ENCODE results near the gene HDGF. TPM values are rescaled to one million over a fixed set of nuclear protein-coding genes. Genes with fewer than 3 reads are reported as not detected.

Gene HDGF
- total RNA-seq, 1 donor from 2014 or later, result 107 TPM

DNA sequence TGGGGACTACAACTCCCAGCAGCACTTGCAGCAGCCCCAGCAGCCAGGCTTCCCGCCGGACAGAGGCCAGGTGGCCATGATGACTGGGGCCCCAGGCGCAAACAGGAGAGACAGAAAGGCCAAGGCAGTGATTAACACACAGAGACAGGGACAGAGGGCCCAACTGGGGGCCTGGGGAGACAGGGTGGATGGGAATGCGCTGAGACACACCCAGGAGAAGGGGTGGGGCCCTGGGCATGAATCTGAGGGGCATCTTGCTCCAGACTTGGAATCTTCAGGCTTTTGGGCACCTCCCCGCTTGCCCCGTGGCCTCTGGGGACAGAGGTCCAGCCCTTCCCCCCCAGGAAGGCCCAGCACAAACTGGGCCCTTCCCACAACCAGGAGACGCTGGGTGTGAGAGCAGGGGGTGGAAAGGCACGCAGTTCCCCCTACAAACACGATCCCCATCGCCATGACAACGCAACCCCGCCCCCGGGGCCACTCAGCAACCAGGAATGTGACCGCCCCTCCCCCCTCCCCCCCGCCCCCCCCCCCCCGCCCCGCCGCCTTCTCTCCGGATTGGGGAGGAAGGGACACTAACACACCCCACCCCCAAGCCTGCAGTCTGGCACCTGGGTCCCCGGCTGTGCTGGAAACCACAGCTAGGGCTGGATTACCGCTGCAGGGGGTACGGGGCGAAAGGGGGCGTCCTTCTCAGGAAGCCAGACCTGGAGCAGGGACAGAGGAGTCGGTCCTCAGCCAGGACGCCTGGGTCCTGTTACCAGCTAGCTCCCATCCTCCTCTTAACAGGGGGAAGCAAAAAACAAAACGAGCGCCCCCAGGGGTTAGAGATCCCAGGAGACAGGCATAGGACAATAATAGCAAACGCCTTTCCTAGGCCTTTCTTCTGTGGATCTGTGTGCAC, 4.5 kb downstream of the HDGF start:
- Mint-ChIP-seq H3K4me3 (peak overlapping the region; percentile 90), H3K4me1 (peaks cover 52% of the 10 kb centered on the region), H3K27ac (peak overlapping the region; percentile 91), H3K9me3 (no peaks in the 10 kb centered on the region), H3K27me3 (no peaks in the 10 kb centered on the region), H3K36me3 (ENCODE audit: low read depth) (peaks cover 39% of the 10 kb centered on the region)
- ATAC-seq (ENCODE audit: low read depth) (peak; percentile 33), DNase-seq (peak; percentile 50)
- intact Hi-C loops (cut with micrococcal nuclease), result no loop called here
- ChIA-PET POLR2A (interaction anchor here (0.6 to 3.1 kb wide), 6 partner anchors 16 to 27 kb away, joined by 4 to 19 read pairs (median 5); partner anchors contain the start of genes ISG20L2, METTL25B and PRCC), CTCF (interaction anchor here (1.0 kb wide), 1 partner anchor 113 kb away, joined by 3 read pairs; the partner anchor contains the start of gene NTRK1)
- TF ChIP-seq CTCF (IDR thresholded peaks at IDR 0.05), result no peak

DNA sequence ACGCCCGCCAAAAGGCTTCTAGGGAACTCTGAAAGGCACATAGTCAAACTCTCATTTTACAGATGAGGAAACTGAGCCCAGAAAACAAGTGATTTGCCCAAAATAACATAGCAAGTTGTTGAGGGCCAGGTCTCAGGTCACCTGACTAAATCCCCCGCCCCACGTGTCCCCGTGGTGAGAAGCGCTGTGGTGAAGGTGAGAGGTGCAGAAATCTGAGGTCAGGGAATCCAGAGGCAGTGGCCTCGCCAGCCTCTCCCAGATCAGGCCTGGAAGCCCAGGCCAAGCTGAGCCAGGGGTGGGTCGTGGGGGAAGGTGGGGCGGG, 5.1 kb downstream of the HDGF start:
- no peaks in the 10 kb centered on the region for H3K27me3 Mint-ChIP-seq
- CTCF ChIA-PET, result no interaction called here
- peak overlapping the region; percentile 91 for H3K27ac Mint-ChIP-seq
- peak overlapping the region; percentile 83 for H3K4me3 Mint-ChIP-seq
- H3K36me3 Mint-ChIP-seq (ENCODE audit: low read depth), result peaks cover 40% of the 10 kb centered on the region
- no peak for DNase-seq
- TF ChIP-seq CTCF (IDR thresholded peaks at IDR 0.05), result no peak
- no peaks in the 10 kb centered on the region for H3K9me3 Mint-ChIP-seq
- POLR2A ChIA-PET, result interaction anchor here (0.6 to 3.1 kb wide), 4 partner anchors 11 to 20 kb away, joined by 4 to 19 read pairs (median 6); partner anchors contain the start of genes ISG20L2 and METTL25B
- no peak for ATAC-seq (ENCODE audit: low read depth)
- intact Hi-C loops (cut with micrococcal nuclease), result no loop called here
- H3K4me1 Mint-ChIP-seq, result peaks cover 58% of the 10 kb centered on the region

DNA sequence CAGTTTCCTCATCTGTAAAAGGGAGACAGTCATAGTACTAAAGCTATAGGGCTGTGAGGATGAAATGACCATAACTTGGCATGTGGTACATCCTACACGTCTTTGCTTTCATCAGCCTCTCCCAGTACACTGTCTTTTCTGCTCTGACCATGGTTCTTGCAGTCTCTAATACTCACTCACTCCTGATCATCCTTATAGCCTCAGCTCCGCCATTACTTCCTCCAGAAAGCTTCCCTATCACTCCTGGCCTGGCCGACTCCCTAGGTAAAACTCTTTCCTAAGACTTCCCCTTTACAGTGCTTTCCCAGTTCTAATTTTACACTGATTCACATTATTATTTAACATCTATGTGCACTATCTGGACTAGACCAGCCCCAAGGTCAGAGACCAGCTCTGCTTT, 5.6 kb downstream of the HDGF start:
- ATAC-seq (ENCODE audit: low read depth), result no peak
- ChIA-PET POLR2A (interaction anchor here (0.6 to 3.1 kb wide), 4 partner anchors 10 to 20 kb away, joined by 4 to 19 read pairs (median 6); partner anchors contain the start of genes ISG20L2 and METTL25B), CTCF (no interaction called here)
- TF ChIP-seq CTCF (IDR thresholded peaks at IDR 0.05), result no peak
- Mint-ChIP-seq H3K4me1 (peaks cover 62% of the 10 kb centered on the region), H3K27ac (peak overlapping the region; percentile 22), H3K4me3 (no peak overlapping the region), H3K36me3 (ENCODE audit: low read depth) (peaks cover 45% of the 10 kb centered on the region), H3K27me3 (no peaks in the 10 kb centered on the region), H3K9me3 (no peaks in the 10 kb centered on the region)
- no peak for DNase-seq
- intact Hi-C loops (cut with micrococcal nuclease), result no loop called here

GRCh38 chr1:156744786-156745419, 6.6 kb downstream of the HDGF start:
- H3K27me3 Mint-ChIP-seq, result no peaks in the 10 kb centered on the region
- H3K27ac Mint-ChIP-seq, result no peak overlapping the region
- intact Hi-C loops (cut with micrococcal nuclease), result no loop called here
- H3K4me1 Mint-ChIP-seq, result peaks cover 64% of the 10 kb centered on the region
- no peak for DNase-seq
- ATAC-seq (ENCODE audit: low read depth), result no peak
- CTCF ChIA-PET, result interaction anchor here (1.6 kb wide), 1 partner anchor 18 kb away, joined by 3 read pairs; no protein-coding TSS in a partner anchor
- peaks cover 48% of the 10 kb centered on the region for H3K36me3 Mint-ChIP-seq (ENCODE audit: low read depth)
- H3K9me3 Mint-ChIP-seq, result no peaks in the 10 kb centered on the region
- no peak overlapping the region for H3K4me3 Mint-ChIP-seq
- POLR2A ChIA-PET, result interaction anchor here (0.5 to 5.0 kb wide), 4 partner anchors 16 to 1627 kb away, joined by 4 to 153 read pairs (median 5); partner anchors contain the start of genes ISG20L2 and METTL25B
- TF ChIP-seq CTCF (IDR thresholded peaks at IDR 0.05), result no peak
